Skeletal muscle tissue (tissue), 4 donors: ENCODE results near the gene MEGF6. TPM values are rescaled to one million over a fixed set of nuclear protein-coding genes. Genes with fewer than 3 reads are reported as not detected.

ENCODE experiments used
- H3K27ac ChIP-seq: one replicate; pipeline ENCODE4 v1.7.0; 2013; ENCODE audit warnings: mild to moderate bottlenecking, low read depth, low read length, inconsistent platforms
- H3K27me3 ChIP-seq, 3 donors: one replicate each; pipeline ENCODE4 v1.7.0; 2013; ENCODE audit warnings: low read length in 3 of 3; ENCODE audit not compliant: control insufficient read depth in 3 of 3, insufficient read depth in 3 of 3
- H3K36me3 ChIP-seq, 3 donors: one replicate each; pipeline ENCODE4 v1.7.0; 2013; ENCODE audit warnings: low read length in 3 of 3; ENCODE audit not compliant: control insufficient read depth in 3 of 3, insufficient read depth in 3 of 3
- H3K4me1 ChIP-seq, 3 donors: one replicate each; pipeline ENCODE4 v1.7.0; 2013; ENCODE audit warnings: low read length in 3 of 3, mild to moderate bottlenecking in 3 of 3; ENCODE audit not compliant: control insufficient read depth in 3 of 3, insufficient read depth in 3 of 3
- H3K4me3 ChIP-seq, 3 donors: one replicate each; pipeline ENCODE4 v1.7.0; 2013; ENCODE audit warnings: low read length in 3 of 3
- H3K9ac ChIP-seq, 3 donors: one replicate each; pipeline ENCODE4 v1.7.0; 2013; ENCODE audit warnings: low read length in 3 of 3, mild to moderate bottlenecking in 3 of 3, moderate library complexity in 2 of 3, low read depth in 1 of 3
- H3K9me3 ChIP-seq, 3 donors: one replicate each; pipeline ENCODE4 v1.7.0; 2013; ENCODE audit warnings: low read length in 3 of 3; ENCODE audit not compliant: control insufficient read depth in 3 of 3
- total RNA-seq: library from RNA; depleted of rRNA; stranded (reverse); fragments of >200 nt; gene quantifications from one replicate; pipeline ENCODE4 v1.2.3, GENCODE V29; 2014
- donor health status: Osteomylitis.

Gene MEGF6
- total RNA-seq, 1 donor from 2014 or later: 10.4 TPM

DNA sequence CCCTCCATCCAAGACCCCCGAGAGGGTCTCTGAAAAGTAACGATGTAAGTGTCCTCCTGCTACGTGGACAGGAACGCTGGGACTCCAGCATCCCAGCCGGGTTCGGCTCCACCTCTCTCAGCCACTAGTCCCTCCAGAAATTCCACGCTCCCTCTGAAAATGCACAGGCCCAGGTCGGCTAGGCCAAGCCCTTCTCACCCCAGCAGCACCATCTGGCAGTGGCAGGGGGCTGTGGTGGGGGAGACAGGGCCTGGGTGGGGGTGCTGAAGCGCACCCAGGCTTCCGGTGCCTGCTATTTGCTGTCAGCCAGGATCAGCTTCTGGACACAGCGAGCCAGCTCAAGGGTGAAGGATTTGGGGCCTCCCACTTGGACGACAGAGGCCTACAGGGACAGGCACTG is 83.5 kb downstream of the MEGF6 start:
- no peaks in the 10 kb centered on the region for H3K9me3 ChIP-seq
- H3K4me3 ChIP-seq: no peak overlapping the region
- H3K27me3 ChIP-seq: peaks cover 0 to 7% (median 0%) of the 10 kb centered on the region in 3 donors
- H3K27ac ChIP-seq: no peak overlapping the region
- H3K36me3 ChIP-seq: no peaks in the 10 kb centered on the region
- H3K4me1 ChIP-seq: peaks cover 28 to 40% (median 29%) of the 10 kb centered on the region in 3 donors
- H3K9ac ChIP-seq: no peak overlapping the region

DNA sequence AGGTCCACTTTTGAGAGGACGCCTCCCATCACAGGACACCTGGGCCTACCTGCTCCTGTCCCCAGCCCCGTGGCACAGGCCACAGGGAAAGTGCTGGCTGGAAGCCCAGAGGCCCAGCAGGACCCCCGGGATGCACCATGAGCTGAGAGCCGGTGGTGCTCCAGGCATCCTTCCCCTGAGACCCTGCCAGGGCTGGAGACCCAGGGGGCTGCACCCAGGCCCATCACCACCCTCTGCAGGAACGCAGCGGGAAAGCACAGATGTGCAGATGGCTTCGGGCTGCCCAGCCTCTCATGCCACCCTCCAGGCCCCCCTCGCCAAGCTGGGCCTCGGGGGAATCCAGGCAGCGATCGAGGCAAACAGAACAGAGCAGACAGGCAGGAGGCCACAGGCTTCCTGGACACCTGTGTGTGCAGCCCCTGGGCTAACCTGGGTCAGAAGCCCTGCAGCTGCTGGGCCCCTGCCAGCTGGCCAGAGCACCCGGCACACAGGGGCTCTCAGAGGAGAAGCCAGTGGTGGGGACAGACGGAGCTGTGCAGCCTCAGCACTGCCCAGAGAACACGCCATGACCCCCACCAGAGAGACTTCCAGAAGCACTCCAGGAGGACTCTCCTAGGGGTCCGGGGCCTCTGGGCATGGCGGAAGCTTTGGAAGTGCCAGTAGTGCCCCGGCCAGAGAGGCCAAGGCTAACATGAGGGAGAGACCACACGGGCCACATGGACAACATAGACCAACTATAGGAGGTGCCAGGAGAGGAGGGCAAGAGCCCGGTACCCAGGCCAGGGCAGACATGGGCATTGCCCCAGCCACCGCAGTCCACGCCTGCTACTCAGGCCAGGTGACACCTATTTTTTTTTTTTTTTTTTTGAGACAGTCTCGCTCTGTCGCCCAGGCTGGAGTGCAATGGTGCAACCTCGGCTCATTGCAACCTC is 85.5 kb downstream of the MEGF6 start:
- H3K9ac ChIP-seq: peak overlapping the region in 1 of 3 donors; percentile 25
- no peak overlapping the region for H3K27ac ChIP-seq
- no peaks in the 10 kb centered on the region for H3K9me3 ChIP-seq
- H3K4me3 ChIP-seq: no peak overlapping the region
- no peaks in the 10 kb centered on the region for H3K36me3 ChIP-seq
- H3K4me1 ChIP-seq: peaks cover 27 to 40% (median 28%) of the 10 kb centered on the region in 3 donors
- peaks cover 0 to 7% (median 0%) of the 10 kb centered on the region in 3 donors for H3K27me3 ChIP-seq

DNA sequence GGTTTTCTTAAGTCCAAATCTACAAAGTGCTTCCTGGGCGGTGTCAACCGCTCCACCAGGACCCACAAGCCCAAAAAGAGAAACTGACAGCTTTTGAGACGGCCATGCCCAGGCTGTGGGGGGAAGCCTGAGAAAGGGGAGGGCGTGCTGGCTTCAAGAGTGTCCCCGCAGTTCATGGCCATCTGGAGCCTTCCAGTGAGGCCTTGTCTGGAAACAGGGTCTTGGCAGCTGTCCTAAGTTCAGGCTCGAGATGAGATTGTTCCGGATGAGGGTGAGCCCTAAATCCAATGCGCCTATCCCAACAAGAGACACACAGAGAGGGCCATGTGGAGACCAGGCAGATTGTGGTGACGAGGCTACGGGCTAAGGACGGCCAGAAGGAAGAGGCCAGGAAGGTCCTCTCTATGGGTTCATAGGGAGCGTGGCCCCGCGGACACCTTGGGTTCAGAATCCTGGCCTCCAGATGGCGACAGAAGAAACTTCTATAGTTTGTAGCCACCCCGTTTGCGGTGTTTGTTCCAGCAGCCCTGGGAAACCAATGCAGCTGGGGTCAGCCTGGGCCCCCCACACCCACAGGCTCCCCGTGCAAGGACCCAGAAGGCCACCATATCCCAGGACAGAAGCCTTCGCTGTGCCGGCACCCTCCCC is 86.6 kb downstream of the MEGF6 start:
- Histone ChIP-seq H3K27me3 (peaks cover 0 to 3% (median 0%) of the 10 kb centered on the region in 3 donors), H3K4me1 (peaks cover 16 to 29% (median 17%) of the 10 kb centered on the region in 3 donors), H3K36me3 (no peaks in the 10 kb centered on the region), H3K9ac (no peak overlapping the region), H3K4me3 (no peak overlapping the region), H3K9me3 (no peaks in the 10 kb centered on the region), H3K27ac (no peak overlapping the region)

DNA sequence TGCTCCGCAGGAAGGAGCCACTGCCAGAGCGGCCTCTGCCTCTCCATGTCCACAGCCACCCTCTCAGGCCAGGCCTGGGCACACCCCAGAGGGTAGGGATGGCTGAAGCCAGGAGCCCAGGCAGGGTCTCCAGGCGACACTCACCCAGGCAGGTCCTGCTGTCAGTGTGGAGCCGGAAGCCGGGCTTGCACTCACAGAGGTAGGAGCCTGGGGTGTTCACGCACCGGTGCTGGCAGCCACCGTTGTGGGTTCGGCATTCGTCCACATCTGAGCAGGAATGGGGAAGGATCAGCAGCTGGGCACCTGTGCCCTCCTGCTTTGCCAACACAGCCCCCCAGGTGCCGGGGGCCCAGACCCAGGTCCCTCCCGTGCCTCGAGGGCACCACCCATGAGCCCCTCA is 87.3 kb downstream of the MEGF6 start:
- Histone ChIP-seq H3K9me3 (no peaks in the 10 kb centered on the region), H3K4me3 (no peak overlapping the region), H3K9ac (no peak overlapping the region), H3K36me3 (no peaks in the 10 kb centered on the region), H3K4me1 (peaks cover 9 to 22% (median 10%) of the 10 kb centered on the region in 3 donors), H3K27ac (no peak overlapping the region), H3K27me3 (peaks cover 0 to 2% (median 0%) of the 10 kb centered on the region in 3 donors)

DNA sequence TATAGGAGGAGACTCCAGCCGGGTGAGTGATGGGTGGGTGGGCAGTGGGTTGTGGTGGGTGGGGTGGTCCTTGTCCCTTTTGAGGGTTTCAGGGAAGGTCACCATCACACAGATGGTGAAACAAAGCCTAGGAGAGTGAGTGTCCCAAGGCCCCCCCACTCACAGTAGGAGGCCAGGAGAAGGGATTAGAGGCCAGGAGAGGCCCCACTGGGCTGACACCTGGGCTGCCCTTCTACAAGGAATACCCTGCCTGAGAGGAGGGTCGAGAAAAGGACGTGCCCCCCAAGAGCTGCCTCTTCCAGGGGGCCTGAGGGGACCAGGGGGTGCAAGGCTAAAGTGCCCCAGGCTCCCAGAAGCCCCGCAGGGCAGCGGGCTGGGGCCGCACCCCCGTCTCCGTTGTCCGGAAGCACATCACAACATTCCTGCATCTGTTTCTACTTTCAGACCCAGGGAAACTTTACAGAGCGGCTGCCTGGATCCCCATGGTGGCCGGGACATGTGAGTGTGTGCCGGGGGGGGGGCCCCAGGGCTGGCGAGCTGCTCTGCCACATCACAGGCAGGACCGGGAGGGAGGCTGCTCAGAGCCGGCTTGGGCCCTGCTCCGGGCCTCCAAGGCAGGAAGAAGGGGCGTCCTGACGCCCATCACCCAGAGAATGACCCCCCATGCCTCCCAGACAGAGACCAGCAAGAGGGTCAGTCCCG is 88.6 kb downstream of the MEGF6 start:
- Histone ChIP-seq H3K9ac (no peak overlapping the region), H3K27ac (no peak overlapping the region)

DNA sequence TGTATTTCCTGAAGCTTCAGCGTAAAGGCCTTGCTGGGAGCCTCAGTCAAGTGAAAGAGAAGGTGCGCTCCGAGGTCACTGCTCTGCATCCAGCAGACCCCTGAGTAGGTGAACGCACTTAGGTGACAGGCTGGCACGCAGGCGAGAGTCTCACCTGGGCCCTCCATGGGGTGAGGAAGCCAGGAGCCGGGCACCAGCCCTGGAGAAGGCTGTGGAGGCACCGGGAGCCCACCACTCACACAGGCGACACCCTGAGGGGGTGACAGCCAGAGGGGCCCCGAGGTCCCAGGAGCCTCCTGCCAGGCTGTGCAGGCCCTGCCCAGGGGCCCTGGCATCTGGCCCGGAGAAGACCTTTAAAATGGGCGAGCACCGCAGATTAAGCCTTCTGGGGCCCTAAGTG is 89.2 kb downstream of the MEGF6 start:
- Histone ChIP-seq H3K9me3 (peaks cover 0 to 3% (median 0%) of the 10 kb centered on the region in 3 donors), H3K4me1 (peaks cover 5 to 13% (median 6%) of the 10 kb centered on the region in 3 donors), H3K27me3 (peaks cover 0 to 2% (median 0%) of the 10 kb centered on the region in 3 donors), H3K9ac (no peak overlapping the region), H3K36me3 (no peaks in the 10 kb centered on the region), H3K4me3 (no peak overlapping the region), H3K27ac (no peak overlapping the region)

More for the DNA sequence above, 88.6 kb downstream of the MEGF6 start:
- peaks cover 2 to 13% (median 3%) of the 10 kb centered on the region in 3 donors for H3K4me1 ChIP-seq
- H3K9me3 ChIP-seq: peaks cover 0 to 3% (median 0%) of the 10 kb centered on the region in 3 donors
- peaks cover 0 to 2% (median 0%) of the 10 kb centered on the region in 3 donors for H3K27me3 ChIP-seq
- no peaks in the 10 kb centered on the region for H3K36me3 ChIP-seq
- H3K4me3 ChIP-seq: no peak overlapping the region

DNA sequence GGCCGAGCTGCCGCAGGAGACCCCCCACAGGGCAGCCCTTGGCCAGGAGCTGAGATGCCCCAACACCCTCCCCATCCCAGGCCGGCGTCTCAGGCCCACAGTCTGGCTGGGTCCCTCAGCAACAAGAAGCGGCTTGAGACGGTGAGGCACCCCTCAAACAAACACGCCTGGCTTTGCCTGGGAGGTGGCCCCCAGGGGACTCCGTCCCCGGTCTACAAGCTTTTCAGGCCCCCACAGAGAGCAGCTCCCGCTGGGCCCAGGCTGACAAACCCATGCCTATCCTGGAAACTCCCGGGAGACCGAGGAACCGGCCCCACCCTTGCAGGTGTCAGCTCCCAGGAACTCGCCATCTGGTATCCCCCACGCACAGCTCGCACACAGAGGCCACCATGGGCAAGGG is 89.9 kb downstream of the MEGF6 start:
- Histone ChIP-seq H3K4me1 (peaks cover 4 to 11% (median 6%) of the 10 kb centered on the region in 3 donors), H3K9me3 (peaks cover 0 to 3% (median 0%) of the 10 kb centered on the region in 3 donors), H3K4me3 (no peak overlapping the region), H3K27ac (no peak overlapping the region), H3K27me3 (peaks cover 0 to 2% (median 0%) of the 10 kb centered on the region in 3 donors), H3K36me3 (no peaks in the 10 kb centered on the region), H3K9ac (no peak overlapping the region)

DNA sequence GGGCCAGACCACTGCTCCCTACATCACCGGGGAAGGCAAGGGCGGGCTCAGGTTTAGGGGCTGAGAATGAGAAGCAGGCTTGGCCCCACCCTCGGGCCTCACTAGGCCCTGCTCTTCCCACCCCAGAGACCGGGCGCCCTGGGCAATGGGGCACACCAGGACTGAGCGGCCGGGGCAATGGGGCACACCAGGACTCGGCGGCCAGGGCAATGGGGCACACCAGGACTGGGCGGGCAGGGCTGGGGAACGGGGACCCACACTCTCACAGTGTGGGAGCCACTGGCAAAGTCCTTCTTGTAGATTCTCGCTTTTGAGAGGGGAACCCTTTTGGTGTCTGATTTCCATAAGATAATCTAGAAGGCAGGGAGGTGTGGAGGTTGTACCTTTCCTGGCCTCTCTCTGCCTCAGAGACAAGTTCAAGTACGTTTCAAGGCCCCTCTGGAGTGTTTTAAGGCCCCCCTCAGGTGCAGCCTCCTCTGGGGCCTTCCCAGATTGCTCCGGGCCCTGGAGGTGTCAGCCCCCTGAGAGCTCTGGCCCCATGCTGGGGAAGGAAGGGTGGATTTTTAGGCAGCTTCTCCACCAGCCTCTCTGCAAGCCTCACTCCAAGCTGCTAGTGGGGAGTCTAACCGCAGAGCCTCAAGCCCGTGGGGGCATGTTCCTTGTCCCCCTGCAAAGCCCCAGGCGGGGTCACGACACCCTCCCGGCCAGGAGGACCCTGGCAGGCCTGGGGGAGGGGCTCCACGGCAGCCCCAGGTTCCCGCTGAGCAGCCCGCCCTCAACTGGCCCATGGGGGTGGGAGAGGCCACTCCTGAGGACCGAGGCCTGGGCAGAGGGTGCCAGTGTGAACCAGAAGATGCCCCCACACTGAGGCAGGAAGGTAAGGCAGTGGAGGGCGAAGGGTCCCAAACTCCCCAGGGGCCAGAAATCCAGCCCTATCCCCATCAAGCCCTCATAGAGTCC is 90.6 kb downstream of the MEGF6 start:
- Histone ChIP-seq H3K4me3 (no peak overlapping the region), H3K9ac (no peak overlapping the region), H3K4me1 (peaks cover 4 to 11% (median 4%) of the 10 kb centered on the region in 3 donors), H3K27me3 (peaks cover 0 to 2% (median 0%) of the 10 kb centered on the region in 3 donors), H3K27ac (no peak overlapping the region), H3K36me3 (no peaks in the 10 kb centered on the region), H3K9me3 (peaks cover 0 to 3% (median 0%) of the 10 kb centered on the region in 3 donors)
